ENCODE results near the gene C1QTNF6. TPM values are rescaled to one million over a fixed set of nuclear protein-coding genes. Genes with fewer than 3 reads are reported as not detected.

Gene C1QTNF6
- total and polyA plus RNA-seq, 4 donors = 3.1 to 4.5 (median 4.0) TPM

DNA sequence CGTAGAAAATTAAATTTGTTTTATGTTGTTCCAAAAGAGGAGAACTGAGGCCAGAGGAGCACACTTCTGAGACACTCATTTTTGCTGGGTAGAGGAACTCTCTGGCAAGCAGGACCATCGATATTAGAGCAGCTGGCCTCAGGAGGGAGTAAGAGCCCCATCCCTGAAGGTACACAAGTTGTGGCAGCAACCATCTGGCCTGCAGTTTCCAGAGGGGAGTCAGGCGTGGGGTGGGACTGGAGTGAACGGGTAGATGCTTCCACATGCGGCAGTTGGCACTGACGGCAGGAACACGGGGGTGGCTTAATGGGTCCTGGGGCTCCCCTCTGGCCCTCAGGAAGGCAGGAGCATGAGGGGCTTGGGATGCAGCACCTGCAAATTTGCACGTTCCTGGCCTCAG lies 37.4 kb upstream of the C1QTNF6 start:
- no peak overlapping the region for H3K9ac ChIP-seq (ENCODE audit: low read depth in 1 of 2, low read length in 2 of 2)
- no peaks in the 10 kb centered on the region for H3K9me3 ChIP-seq (ENCODE audit: control insufficient read depth in 4 of 4, low read length in 3 of 4)
- H3K4me1 ChIP-seq (ENCODE audit: control insufficient read depth in 4 of 4, insufficient read depth in 4 of 4, low read length in 3 of 4) = peaks cover 0 to 5% (median 0%) of the 10 kb centered on the region in 4 donors
- no peak overlapping the region for H3K27ac ChIP-seq (ENCODE audit: low read depth in 1 of 2, low read length in 2 of 2)
- H3K4me3 ChIP-seq (ENCODE audit: low read depth in 1 of 3, low read length in 3 of 3) = no peak overlapping the region
- DNase-seq (ENCODE audit: low spot score) = no peak
- no peaks in the 10 kb centered on the region for H3K27me3 ChIP-seq (ENCODE audit: control insufficient read depth in 4 of 4, insufficient read depth in 4 of 4, low read length in 3 of 4)
- H3K36me3 ChIP-seq (ENCODE audit: control insufficient read depth in 4 of 4, insufficient read depth in 3 of 4, low read depth in 1 of 4, low read length in 3 of 4) = no peaks in the 10 kb centered on the region
- 86% methylated on average over 8 of the region's 8 CpGs for WGBS
- TF ChIP-seq YY1 (IDR thresholded peaks at IDR 0.05) (no peak), SP1 (IDR thresholded peaks at IDR 0.05) (no peak), HNF4A (conservative IDR thresholded peaks at IDR 0.05) (no peak), RAD21 (IDR thresholded peaks at IDR 0.05) (no peak), TAF1 (conservative IDR thresholded peaks at IDR 0.05) (no peak), NR2F2 (IDR thresholded peaks at IDR 0.05) (no peak), HNF4G (IDR thresholded peaks at IDR 0.05) (no peak), FOXA2 (IDR thresholded peaks at IDR 0.05) (no peak), FOXA1 (IDR thresholded peaks at IDR 0.05) (no peak), GABPA (IDR thresholded peaks at IDR 0.05 in 1 of 2, conservative IDR thresholded peaks at IDR 0.05 in 1 of 2) (no peak), EGR1 (IDR thresholded peaks at IDR 0.05; ENCODE audit: low read depth in 2 of 2) (no peak), RXRA (IDR thresholded peaks at IDR 0.05) (no peak), JUND (IDR thresholded peaks at IDR 0.05) (no peak)
- TF ChIP-seq, protein P1, sequence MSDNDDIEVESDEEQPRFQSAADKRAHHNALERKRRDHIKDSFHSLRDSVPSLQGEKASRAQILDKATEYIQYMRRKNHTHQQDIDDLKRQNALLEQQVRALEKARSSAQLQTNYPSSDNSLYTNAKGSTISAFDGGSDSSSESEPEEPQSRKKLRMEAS (IDR thresholded peaks at IDR 0.05) = no peak
- TF ChIP-seq, protein P2, sequence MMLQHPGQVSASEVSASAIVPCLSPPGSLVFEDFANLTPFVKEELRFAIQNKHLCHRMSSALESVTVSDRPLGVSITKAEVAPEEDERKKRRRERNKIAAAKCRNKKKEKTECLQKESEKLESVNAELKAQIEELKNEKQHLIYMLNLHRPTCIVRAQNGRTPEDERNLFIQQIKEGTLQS (IDR thresholded peaks at IDR 0.05) = no peak
- TF ChIP-seq, protein P3, sequence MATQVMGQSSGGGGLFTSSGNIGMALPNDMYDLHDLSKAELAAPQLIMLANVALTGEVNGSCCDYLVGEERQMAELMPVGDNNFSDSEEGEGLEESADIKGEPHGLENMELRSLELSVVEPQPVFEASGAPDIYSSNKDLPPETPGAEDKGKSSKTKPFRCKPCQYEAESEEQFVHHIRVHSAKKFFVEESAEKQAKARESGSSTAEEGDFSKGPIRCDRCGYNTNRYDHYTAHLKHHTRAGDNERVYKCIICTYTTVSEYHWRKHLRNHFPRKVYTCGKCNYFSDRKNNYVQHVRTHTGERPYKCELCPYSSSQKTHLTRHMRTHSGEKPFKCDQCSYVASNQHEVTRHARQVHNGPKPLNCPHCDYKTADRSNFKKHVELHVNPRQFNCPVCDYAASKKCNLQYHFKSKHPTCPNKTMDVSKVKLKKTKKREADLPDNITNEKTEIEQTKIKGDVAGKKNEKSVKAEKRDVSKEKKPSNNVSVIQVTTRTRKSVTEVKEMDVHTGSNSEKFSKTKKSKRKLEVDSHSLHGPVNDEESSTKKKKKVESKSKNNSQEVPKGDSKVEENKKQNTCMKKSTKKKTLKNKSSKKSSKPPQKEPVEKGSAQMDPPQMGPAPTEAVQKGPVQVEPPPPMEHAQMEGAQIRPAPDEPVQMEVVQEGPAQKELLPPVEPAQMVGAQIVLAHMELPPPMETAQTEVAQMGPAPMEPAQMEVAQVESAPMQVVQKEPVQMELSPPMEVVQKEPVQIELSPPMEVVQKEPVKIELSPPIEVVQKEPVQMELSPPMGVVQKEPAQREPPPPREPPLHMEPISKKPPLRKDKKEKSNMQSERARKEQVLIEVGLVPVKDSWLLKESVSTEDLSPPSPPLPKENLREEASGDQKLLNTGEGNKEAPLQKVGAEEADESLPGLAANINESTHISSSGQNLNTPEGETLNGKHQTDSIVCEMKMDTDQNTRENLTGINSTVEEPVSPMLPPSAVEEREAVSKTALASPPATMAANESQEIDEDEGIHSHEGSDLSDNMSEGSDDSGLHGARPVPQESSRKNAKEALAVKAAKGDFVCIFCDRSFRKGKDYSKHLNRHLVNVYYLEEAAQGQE (IDR thresholded peaks at IDR 0.05) = no peak
- TF ChIP-seq, protein P4, sequence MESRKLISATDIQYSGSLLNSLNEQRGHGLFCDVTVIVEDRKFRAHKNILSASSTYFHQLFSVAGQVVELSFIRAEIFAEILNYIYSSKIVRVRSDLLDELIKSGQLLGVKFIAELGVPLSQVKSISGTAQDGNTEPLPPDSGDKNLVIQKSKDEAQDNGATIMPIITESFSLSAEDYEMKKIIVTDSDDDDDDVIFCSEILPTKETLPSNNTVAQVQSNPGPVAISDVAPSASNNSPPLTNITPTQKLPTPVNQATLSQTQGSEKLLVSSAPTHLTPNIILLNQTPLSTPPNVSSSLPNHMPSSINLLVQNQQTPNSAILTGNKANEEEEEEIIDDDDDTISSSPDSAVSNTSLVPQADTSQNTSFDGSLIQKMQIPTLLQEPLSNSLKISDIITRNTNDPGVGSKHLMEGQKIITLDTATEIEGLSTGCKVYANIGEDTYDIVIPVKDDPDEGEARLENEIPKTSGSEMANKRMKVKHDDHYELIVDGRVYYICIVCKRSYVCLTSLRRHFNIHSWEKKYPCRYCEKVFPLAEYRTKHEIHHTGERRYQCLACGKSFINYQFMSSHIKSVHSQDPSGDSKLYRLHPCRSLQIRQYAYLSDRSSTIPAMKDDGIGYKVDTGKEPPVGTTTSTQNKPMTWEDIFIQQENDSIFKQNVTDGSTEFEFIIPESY (IDR thresholded peaks at IDR 0.05) = no peak
- TF ChIP-seq, protein P5, sequence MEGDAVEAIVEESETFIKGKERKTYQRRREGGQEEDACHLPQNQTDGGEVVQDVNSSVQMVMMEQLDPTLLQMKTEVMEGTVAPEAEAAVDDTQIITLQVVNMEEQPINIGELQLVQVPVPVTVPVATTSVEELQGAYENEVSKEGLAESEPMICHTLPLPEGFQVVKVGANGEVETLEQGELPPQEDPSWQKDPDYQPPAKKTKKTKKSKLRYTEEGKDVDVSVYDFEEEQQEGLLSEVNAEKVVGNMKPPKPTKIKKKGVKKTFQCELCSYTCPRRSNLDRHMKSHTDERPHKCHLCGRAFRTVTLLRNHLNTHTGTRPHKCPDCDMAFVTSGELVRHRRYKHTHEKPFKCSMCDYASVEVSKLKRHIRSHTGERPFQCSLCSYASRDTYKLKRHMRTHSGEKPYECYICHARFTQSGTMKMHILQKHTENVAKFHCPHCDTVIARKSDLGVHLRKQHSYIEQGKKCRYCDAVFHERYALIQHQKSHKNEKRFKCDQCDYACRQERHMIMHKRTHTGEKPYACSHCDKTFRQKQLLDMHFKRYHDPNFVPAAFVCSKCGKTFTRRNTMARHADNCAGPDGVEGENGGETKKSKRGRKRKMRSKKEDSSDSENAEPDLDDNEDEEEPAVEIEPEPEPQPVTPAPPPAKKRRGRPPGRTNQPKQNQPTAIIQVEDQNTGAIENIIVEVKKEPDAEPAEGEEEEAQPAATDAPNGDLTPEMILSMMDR (IDR thresholded peaks at IDR 0.05; ENCODE audit: low read depth, low read length, missing input control) = no peak
